Measurements from ENCODE around the gene RAD51C.
"Not testable (repeated sequence)": the region's sequence is repeated elsewhere in the genome, so short reads cannot be mapped to it uniquely, and the experiment has no call there.

Gene RAD51C

GRCh38 chr17:58692239-58693055 is at the start of gene RAD51C:
Gene RAD51C, plus strand, starts transcription at chr17:58692602. Its CDS starts 42 bp downstream, at chr17:58692644.
- peak within 1 kb of the TSS; percentile 92 for H3K4me3 ChIP-seq (ENCODE audit: low read length)

GRCh38 chr17:58643147-58643546 is 49.3 kb upstream of the RAD51C start:
- Histone ChIP-seq H3K27ac (ENCODE audit: low read length) (no peak overlapping the region), H3K4me2 (ENCODE audit: low read length) (no peak overlapping the region), H2AFZ (ENCODE audit: low read depth, low read length) (no peak overlapping the region), H3K27me3 (ENCODE audit: low read depth, low read length) (no peaks in the 10 kb centered on the region), H3K9ac (ENCODE audit: low read length) (no peak overlapping the region), H3K4me1 (ENCODE audit: low read length) (no peaks in the 10 kb centered on the region), H3K36me3 (replicated peaks; ENCODE audit: low read depth, low read length) (no peaks in the 10 kb centered on the region), H4K20me1 (ENCODE audit: insufficient read depth, low read length) (no peaks in the 10 kb centered on the region), H3K4me3 (ENCODE audit: low read length) (no peak overlapping the region), H3K9me3 (ENCODE audit: insufficient read depth, low read length) (no peaks in the 10 kb centered on the region), H3K79me2 (ENCODE audit: low read length) (no peaks in the 10 kb centered on the region)
- no peak for TF ChIP-seq CTCF (IDR thresholded peaks at IDR 0.05; ENCODE audit: low read depth, low read length)
- no peak for TF ChIP-seq EZH2phosphoT487 (IDR thresholded peaks at IDR 0.05; ENCODE audit: low read depth)

More at GRCh38 chr17:58692239-58693055, at the start of gene RAD51C:
- no peaks in the 10 kb centered on the region for H3K27me3 ChIP-seq (ENCODE audit: low read depth, low read length)
- peak within 1 kb of the TSS; percentile 88 for H3K4me2 ChIP-seq (ENCODE audit: low read length)
- H3K36me3 ChIP-seq (replicated peaks; ENCODE audit: low read depth, low read length): peaks cover 19% of the 10 kb centered on the region
- peaks cover 22% of the 10 kb centered on the region for H3K4me1 ChIP-seq (ENCODE audit: low read length)
- no peaks in the 10 kb centered on the region for H3K9me3 ChIP-seq (ENCODE audit: insufficient read depth, low read length)
- H2AFZ ChIP-seq (ENCODE audit: low read depth, low read length): peak within 1 kb of the TSS; percentile 96
- TF ChIP-seq CTCF (IDR thresholded peaks at IDR 0.05; ENCODE audit: low read depth, low read length): no peak
- no peak for TF ChIP-seq EZH2phosphoT487 (IDR thresholded peaks at IDR 0.05; ENCODE audit: low read depth)
- peak within 1 kb of the TSS; percentile 87 for H3K9ac ChIP-seq (ENCODE audit: low read length)
- peak within 1 kb of the TSS; percentile 71 for H3K27ac ChIP-seq (ENCODE audit: low read length)
- H3K79me2 ChIP-seq (ENCODE audit: low read length): peaks cover 32% of the 10 kb centered on the region
- H4K20me1 ChIP-seq (ENCODE audit: insufficient read depth, low read length): no peaks in the 10 kb centered on the region

- H3K36me3 ChIP-seq (replicated peaks; ENCODE audit: low read depth, low read length): no peaks in the 10 kb centered on the region
- H2AFZ ChIP-seq (ENCODE audit: low read depth, low read length): no peak overlapping the region
- H3K27me3 ChIP-seq (ENCODE audit: low read depth, low read length): peaks cover 6% of the 10 kb centered on the region; the same call in 1 of the 2 replicates
- H3K27ac ChIP-seq (ENCODE audit: low read length): no peak overlapping the region
- H4K20me1 ChIP-seq (ENCODE audit: insufficient read depth, low read length): no peaks in the 10 kb centered on the region
- H3K4me3 ChIP-seq (ENCODE audit: low read length): no peak overlapping the region
- TF ChIP-seq EZH2phosphoT487 (IDR thresholded peaks at IDR 0.05; ENCODE audit: low read depth) (no peak), CTCF (IDR thresholded peaks at IDR 0.05; ENCODE audit: low read depth, low read length) (no peak)
- H3K9me3 ChIP-seq (ENCODE audit: insufficient read depth, low read length): no peaks in the 10 kb centered on the region
- H3K4me2 ChIP-seq (ENCODE audit: low read length): no peak overlapping the region
- no peak overlapping the region for H3K9ac ChIP-seq (ENCODE audit: low read length)
- no peaks in the 10 kb centered on the region for H3K4me1 ChIP-seq (ENCODE audit: low read length)
- H3K79me2 ChIP-seq (ENCODE audit: low read length): no peaks in the 10 kb centered on the region
Measured at GRCh38 chr17:58648236-58648635, 44.2 kb upstream of the RAD51C start.

- H3K4me3 ChIP-seq (ENCODE audit: low read length): peak overlapping the region; percentile 83
- not testable (repeated sequence) for H4K20me1 ChIP-seq (ENCODE audit: insufficient read depth, low read length); H3K36me3 ChIP-seq (replicated peaks; ENCODE audit: low read depth, low read length); H3K79me2 ChIP-seq (ENCODE audit: low read length); H2AFZ ChIP-seq (ENCODE audit: low read depth, low read length); H3K27me3 ChIP-seq (ENCODE audit: low read depth, low read length); H3K9me3 ChIP-seq (ENCODE audit: insufficient read depth, low read length); H3K4me1 ChIP-seq (ENCODE audit: low read length)
- H3K27ac ChIP-seq (ENCODE audit: low read length): peak overlapping the region; percentile 80
- H3K9ac ChIP-seq (ENCODE audit: low read length): peak overlapping the region; percentile 66
- peak overlapping the region; percentile 65 for H3K4me2 ChIP-seq (ENCODE audit: low read length)
Measured at GRCh38 chr17:58657962-58658803, 34.2 kb upstream of the RAD51C start.
